ENCODE data around the gene SURF1.

DNA sequence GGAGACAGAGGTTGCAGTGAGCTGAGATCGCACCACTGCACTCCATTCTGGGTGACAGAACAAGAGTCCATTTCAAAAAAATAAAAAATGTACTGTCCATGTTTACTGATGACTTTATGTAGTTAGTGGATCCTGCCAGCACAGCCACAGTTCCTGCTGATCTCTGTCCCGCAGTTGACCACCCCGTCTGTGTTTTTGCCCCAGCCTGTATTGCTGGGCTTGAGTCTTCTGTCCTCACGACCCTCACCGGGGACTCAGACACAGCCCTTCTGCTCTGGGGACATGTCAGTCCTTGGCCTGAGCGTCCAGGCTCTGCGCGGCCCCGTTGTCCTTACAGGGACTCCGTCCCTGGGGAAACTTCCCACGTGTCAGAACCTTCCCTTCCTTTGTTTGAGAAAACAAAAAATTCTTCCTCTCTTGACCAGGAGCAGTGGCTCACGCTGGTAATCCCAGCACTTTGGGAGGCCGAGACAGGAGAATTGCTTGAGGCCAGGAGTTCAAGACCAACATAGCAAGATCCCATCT lies 34.8 kb downstream of the SURF1 start:
- TF ChIP-seq, protein P1, sequence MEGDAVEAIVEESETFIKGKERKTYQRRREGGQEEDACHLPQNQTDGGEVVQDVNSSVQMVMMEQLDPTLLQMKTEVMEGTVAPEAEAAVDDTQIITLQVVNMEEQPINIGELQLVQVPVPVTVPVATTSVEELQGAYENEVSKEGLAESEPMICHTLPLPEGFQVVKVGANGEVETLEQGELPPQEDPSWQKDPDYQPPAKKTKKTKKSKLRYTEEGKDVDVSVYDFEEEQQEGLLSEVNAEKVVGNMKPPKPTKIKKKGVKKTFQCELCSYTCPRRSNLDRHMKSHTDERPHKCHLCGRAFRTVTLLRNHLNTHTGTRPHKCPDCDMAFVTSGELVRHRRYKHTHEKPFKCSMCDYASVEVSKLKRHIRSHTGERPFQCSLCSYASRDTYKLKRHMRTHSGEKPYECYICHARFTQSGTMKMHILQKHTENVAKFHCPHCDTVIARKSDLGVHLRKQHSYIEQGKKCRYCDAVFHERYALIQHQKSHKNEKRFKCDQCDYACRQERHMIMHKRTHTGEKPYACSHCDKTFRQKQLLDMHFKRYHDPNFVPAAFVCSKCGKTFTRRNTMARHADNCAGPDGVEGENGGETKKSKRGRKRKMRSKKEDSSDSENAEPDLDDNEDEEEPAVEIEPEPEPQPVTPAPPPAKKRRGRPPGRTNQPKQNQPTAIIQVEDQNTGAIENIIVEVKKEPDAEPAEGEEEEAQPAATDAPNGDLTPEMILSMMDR (IDR thresholded peaks at IDR 0.05): no peak
- no peak for TF ChIP-seq POLR2AphosphoS5 (IDR thresholded peaks at IDR 0.05)
- no peak for TF ChIP-seq POLR2A (IDR thresholded peaks at IDR 0.05; ENCODE audit: low read depth)

Measured in esophagus muscularis mucosa (tissue), 3 donors.